ENCODE measurements around the gene BORCS5.

DNA sequence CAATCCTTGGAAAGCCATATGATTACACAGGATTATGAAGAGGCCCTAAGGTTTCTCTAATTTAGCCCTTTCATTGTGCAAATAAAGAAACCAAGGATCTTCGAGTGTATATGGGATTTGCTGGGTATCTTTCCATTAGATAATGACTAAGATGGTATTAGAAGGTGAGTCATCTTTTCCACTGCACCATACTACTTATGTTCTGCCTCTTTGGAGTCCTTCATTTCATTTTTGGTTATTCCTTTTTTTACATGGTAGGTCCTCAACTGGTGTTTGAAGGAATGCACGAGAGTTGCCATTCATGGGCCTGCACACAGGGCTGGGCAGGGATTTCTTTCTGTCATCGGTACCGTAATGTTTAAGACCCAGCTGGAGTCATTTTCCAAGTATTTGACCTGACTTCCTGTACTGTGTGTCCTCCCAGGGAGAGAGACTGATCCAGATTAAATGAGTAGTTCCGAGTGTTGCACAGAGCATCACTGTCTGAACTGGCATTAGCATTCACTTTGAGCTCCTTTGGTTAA lies 85.7 kb downstream of the BORCS5 start:
- TF ChIP-seq CTCF (IDR thresholded peaks at IDR 0.05) (no peak), KDM5A (IDR thresholded peaks at IDR 0.05) (no peak), KDM1A (IDR thresholded peaks at IDR 0.05; ENCODE audit: low read depth) (no peak), MAX (IDR thresholded peaks at IDR 0.05) (no peak), REST (IDR thresholded peaks at IDR 0.05) (no peak), POLR2A (IDR thresholded peaks at IDR 0.05; ENCODE audit: low read length) (no peak), MAZ (IDR thresholded peaks at IDR 0.05; ENCODE audit: borderline replicate concordance, low read depth, low read length) (no peak), EP300 (IDR thresholded peaks at IDR 0.05) (no peak), CEBPB (IDR thresholded peaks at IDR 0.05) (no peak), CHD2 (IDR thresholded peaks at IDR 0.05; ENCODE audit: low read length, partially characterized antibody) (no peak), HDAC2 (IDR thresholded peaks at IDR 0.05) (no peak), ZC3H11A (IDR thresholded peaks at IDR 0.05) (no peak), NR3C1 (IDR thresholded peaks at IDR 0.05) (no peak)
- TF ChIP-seq, protein P1, sequence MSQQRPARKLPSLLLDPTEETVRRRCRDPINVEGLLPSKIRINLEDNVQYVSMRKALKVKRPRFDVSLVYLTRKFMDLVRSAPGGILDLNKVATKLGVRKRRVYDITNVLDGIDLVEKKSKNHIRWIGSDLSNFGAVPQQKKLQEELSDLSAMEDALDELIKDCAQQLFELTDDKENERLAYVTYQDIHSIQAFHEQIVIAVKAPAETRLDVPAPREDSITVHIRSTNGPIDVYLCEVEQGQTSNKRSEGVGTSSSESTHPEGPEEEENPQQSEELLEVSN (IDR thresholded peaks at IDR 0.05; ENCODE audit: borderline replicate concordance, low read depth), result no peak
